Fibroblast of lung (primary cell): ENCODE results near the gene IRGQ. TPM values are rescaled to one million over a fixed set of nuclear protein-coding genes. Genes with fewer than 3 reads are reported as not detected.
"Not testable (repeated sequence)": the region's sequence is repeated elsewhere in the genome, so short reads cannot be mapped to it uniquely, and the experiment has no call there.

Experiments used
- DNase-seq, 2 donors: peaks; one replicate each; pipeline versions ENCODE4 v3.0.0 to v3.0.0-alpha.2; 2010; ENCODE audit warnings: low read depth in 2 of 2
- H2AFZ ChIP-seq: 2 replicates; pipeline ENCODE4 v1.5.1; 2012; ENCODE audit warnings: low read length, control low read depth, inconsistent platforms
- H3K27ac ChIP-seq: 2 replicates; pipeline ENCODE4 v1.5.1; 2011; ENCODE audit warnings: low read length, control low read depth; ENCODE audit not compliant: insufficient read depth
- H3K27me3 ChIP-seq: 2 replicates; pipeline ENCODE4 v1.5.1; 2011; ENCODE audit warnings: mild to moderate bottlenecking, low read length; ENCODE audit not compliant: control insufficient read depth, insufficient read depth
- H3K36me3 ChIP-seq: 2 replicates; pipeline ENCODE4 v1.5.1; 2011; ENCODE audit warnings: low read length; ENCODE audit not compliant: control insufficient read depth, insufficient read depth
- H3K4me1 ChIP-seq: 2 replicates; pipeline ENCODE4 v1.5.1; 2011; ENCODE audit warnings: low read length; ENCODE audit not compliant: control insufficient read depth, insufficient read depth; ENCODE audit errors: extremely low read depth
- H3K4me2 ChIP-seq: 2 replicates; pipeline ENCODE4 v1.5.1; 2011; ENCODE audit warnings: low read length, control low read depth; ENCODE audit not compliant: insufficient read depth; ENCODE audit errors: extremely low read depth
- H3K4me3 ChIP-seq, 4 experiments: fragments of 200-600 bp in 1 of 4; sonication (generic) in 1 of 4; replicated peaks in 1 of 4; 2 replicates each; pipeline ENCODE4 v1.5.1; 2011 to 2016; ENCODE audit warnings: low read length in 4 of 4, low read depth in 3 of 4, mild to moderate bottlenecking in 3 of 4, control low read depth in 2 of 4, inconsistent platforms in 1 of 4, mixed read lengths in 1 of 4; ENCODE audit not compliant: insufficient read depth in 1 of 4; ENCODE audit errors: control extremely low read depth in 1 of 4
- H3K79me2 ChIP-seq: 2 replicates; pipeline ENCODE4 v1.5.1; 2012; ENCODE audit warnings: mild to moderate bottlenecking, low read length, inconsistent platforms; ENCODE audit not compliant: control insufficient read depth, insufficient read depth
- H3K9ac ChIP-seq: 2 replicates; pipeline ENCODE4 v1.5.1; 2011; ENCODE audit warnings: mild to moderate bottlenecking, low read length, control low read depth; ENCODE audit not compliant: insufficient read depth
- H3K9me3 ChIP-seq: 2 replicates; pipeline ENCODE4 v1.5.1; 2012; ENCODE audit warnings: low read depth, low read length; ENCODE audit not compliant: control insufficient read depth, insufficient read depth
- H4K20me1 ChIP-seq: 2 replicates; pipeline ENCODE4 v1.5.1; 2011; ENCODE audit warnings: low read length; ENCODE audit not compliant: control insufficient read depth, insufficient read depth; ENCODE audit errors: extremely low read depth
- EZH2 ChIP-seq: IDR thresholded peaks from 2 replicates; pipeline ENCODE4 v1.5.1; 2012; ENCODE audit warnings: low read length, control low read depth, mild to moderate bottlenecking; ENCODE audit errors: missing control alignments
- polyA plus RNA-seq, 2 donors: library from polyadenylated mRNA; depleted of rRNA in 1 of 2; stranded (reverse) in 1 of 2; unstranded in 1 of 2; fragments of >200 nt; gene quantifications; 2 replicates each; pipeline ENCODE4 v1.2.1, GENCODE V29; 2011 to 2012; ENCODE audit warnings: missing spikeins in 1 of 2
- total RNA-seq: library from RNA; depleted of rRNA; stranded (reverse); fragments of >200 nt; gene quantifications from 2 replicates; pipeline ENCODE4 v1.2.1, GENCODE V29; 2014
- TF ChIP-seq, protein P1 (sequence below), 2 donors: IDR thresholded peaks in 1 of 2; conservative IDR thresholded peaks in 1 of 2; 1 replicate in 1 of 2; 2 replicates in 1 of 2; pipeline ENCODE4 v1.5.1; 2011 to 2012; ENCODE audit warnings: low read length in 2 of 2, control low read depth in 1 of 2, inconsistent platforms in 1 of 2, low read depth in 1 of 2, mild to moderate bottlenecking in 1 of 2

IRGQ gene
- total and polyA plus RNA-seq, 2 donors (not counting 1 experiment from before 2014, with no cell fraction given): 11.7 to 12.2 TPM

DNA sequence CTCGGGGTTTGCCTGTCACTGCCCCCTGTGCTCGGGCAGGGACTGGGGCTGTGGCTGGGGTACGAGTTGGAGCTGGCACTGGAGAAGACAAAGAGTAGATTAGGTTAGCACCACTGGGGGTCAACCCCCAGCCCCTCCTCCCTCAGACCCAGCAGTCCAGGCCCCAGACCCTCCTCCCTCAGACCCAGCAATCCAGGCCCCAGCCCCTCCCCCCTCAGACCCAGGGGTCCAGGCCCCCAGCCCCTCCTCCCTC is 43.8 kb downstream of the IRGQ start:
- Histone ChIP-seq H3K79me2 (no peaks in the 10 kb centered on the region), H3K4me3 (no peak overlapping the region), H3K9ac (no peak overlapping the region), H3K36me3 (peaks cover 14% of the 10 kb centered on the region), H3K27ac (no peak overlapping the region), H3K27me3 (no peaks in the 10 kb centered on the region), H3K9me3 (no peaks in the 10 kb centered on the region), H4K20me1 (no peaks in the 10 kb centered on the region), H3K4me1 (no peaks in the 10 kb centered on the region), H2AFZ (no peak overlapping the region), H3K4me2 (no peak overlapping the region)
- DNase-seq: no peak
- TF ChIP-seq, protein P1, sequence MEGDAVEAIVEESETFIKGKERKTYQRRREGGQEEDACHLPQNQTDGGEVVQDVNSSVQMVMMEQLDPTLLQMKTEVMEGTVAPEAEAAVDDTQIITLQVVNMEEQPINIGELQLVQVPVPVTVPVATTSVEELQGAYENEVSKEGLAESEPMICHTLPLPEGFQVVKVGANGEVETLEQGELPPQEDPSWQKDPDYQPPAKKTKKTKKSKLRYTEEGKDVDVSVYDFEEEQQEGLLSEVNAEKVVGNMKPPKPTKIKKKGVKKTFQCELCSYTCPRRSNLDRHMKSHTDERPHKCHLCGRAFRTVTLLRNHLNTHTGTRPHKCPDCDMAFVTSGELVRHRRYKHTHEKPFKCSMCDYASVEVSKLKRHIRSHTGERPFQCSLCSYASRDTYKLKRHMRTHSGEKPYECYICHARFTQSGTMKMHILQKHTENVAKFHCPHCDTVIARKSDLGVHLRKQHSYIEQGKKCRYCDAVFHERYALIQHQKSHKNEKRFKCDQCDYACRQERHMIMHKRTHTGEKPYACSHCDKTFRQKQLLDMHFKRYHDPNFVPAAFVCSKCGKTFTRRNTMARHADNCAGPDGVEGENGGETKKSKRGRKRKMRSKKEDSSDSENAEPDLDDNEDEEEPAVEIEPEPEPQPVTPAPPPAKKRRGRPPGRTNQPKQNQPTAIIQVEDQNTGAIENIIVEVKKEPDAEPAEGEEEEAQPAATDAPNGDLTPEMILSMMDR (conservative IDR thresholded peaks at IDR 0.05 in 1 of 2, IDR thresholded peaks at IDR 0.05 in 1 of 2; ENCODE audit: low read depth in 1 of 2, low read length in 2 of 2): no peak
- no peak for TF ChIP-seq EZH2

DNA sequence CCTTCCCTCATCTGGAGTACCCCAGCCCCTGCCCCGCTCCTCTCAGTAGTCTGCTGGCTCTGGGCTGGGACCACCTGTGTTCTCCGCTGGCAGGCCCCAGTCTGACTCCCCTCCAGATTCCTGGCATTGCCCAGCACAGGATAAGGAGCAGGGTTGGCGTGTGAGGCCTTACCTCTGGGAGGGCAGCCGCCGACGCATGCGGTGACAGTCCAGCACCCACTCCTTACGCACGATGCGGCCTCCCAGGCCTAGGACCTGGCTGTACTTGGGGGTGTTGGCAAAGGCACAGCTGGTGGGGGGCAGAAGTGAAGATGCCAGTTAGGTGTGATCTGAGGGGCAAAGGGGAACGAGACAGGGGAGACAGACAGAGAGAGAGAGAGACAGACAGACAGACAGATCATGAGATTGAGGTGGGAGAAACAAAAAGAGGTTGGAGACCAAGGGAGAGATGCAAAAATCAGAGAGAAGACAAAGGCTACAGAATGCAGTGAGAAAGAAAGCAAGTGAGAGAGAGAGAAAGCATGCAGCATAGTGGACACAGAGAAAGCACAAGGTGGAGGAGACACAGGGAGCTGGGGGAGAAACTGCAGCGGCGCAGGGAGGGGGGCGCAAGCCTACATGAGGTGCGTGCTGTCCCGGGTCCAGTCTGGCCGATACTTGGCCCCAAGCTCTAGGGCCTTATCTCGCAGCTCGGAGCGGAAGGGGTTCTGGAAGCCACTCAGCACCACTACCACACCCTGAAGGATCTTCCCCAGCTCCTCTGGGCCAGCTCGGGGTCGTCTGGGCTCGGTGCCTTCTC is 44.3 kb downstream of the IRGQ start:
- TF ChIP-seq, protein P1 (conservative IDR thresholded peaks at IDR 0.05 in 1 of 2, IDR thresholded peaks at IDR 0.05 in 1 of 2; ENCODE audit: low read depth in 1 of 2, low read length in 2 of 2): no peak
- TF ChIP-seq EZH2: no peak
- Histone ChIP-seq H3K9me3 (no peaks in the 10 kb centered on the region), H2AFZ (no peak overlapping the region), H3K27ac (no peak overlapping the region), H3K36me3 (peaks cover 14% of the 10 kb centered on the region), H3K27me3 (no peaks in the 10 kb centered on the region), H3K4me1 (no peaks in the 10 kb centered on the region), H3K4me3 (no peak overlapping the region), H3K4me2 (no peak overlapping the region), H3K79me2 (no peaks in the 10 kb centered on the region), H4K20me1 (no peaks in the 10 kb centered on the region), H3K9ac (no peak overlapping the region)
- DNase-seq: no peak

DNA sequence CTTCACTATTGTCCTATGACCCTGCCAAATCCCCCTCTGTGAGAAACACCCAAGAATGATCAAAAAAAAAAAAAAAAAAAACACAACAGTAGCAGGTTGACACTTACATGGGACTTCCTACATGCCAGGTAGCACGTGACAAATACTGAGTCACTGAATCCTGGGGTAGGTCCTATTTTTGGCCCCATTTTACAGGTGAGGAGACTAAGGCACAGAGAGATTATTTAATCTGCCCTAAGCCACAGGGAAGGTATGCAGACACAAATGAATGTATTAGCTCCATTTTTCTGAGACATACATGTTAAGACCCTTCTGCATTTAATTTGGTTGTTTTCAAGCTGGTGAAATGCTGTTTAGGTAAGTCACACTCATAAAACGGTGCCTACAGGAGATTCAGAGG is 47.2 kb downstream of the IRGQ start:
- H3K9me3 ChIP-seq: no peaks in the 10 kb centered on the region

DNA sequence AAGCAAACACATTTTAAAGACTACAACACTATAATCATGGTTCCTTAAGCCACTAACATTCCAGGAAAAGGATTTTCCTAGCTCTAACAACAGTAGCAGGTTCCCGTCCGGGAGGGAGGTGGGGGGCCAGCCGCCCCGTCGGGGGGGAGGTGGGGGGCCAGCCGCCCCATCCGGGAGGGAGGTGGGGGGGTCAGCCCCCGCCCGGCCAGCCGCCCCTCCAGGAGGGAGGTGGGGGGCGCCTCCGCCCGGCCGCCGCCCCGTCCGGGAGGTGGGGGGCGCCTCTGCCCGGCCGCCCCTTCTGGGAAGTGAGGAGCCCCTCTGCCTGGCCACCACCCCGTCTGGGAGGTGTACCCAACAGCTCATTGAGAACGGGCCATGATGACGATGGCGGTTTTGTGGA is 48.0 kb downstream of the IRGQ start:
- not testable (repeated sequence) for H3K4me2 ChIP-seq, H3K9ac ChIP-seq, H3K9me3 ChIP-seq, H4K20me1 ChIP-seq, H2AFZ ChIP-seq, H3K4me3 ChIP-seq, DNase-seq, H3K79me2 ChIP-seq, H3K4me1 ChIP-seq, H3K27me3 ChIP-seq, H3K27ac ChIP-seq
- peaks cover 20% of the 10 kb centered on the region for H3K36me3 ChIP-seq

More for the DNA sequence above, 47.2 kb downstream of the IRGQ start:
- Histone ChIP-seq H3K27me3 (no peaks in the 10 kb centered on the region), H3K79me2 (no peaks in the 10 kb centered on the region), H3K36me3 (peaks cover 17% of the 10 kb centered on the region), H3K27ac (no peak overlapping the region), H3K4me1 (no peaks in the 10 kb centered on the region), H3K9ac (no peak overlapping the region), H3K4me3 (no peak overlapping the region), H4K20me1 (no peaks in the 10 kb centered on the region), H2AFZ (no peak overlapping the region), H3K4me2 (no peak overlapping the region)
- no peak for TF ChIP-seq EZH2
- TF ChIP-seq, protein P1 (conservative IDR thresholded peaks at IDR 0.05 in 1 of 2, IDR thresholded peaks at IDR 0.05 in 1 of 2; ENCODE audit: low read depth in 1 of 2, low read length in 2 of 2): no peak
- DNase-seq: no peak
